ENCODE data around the gene THUMPD3. TPM values are rescaled to one million over a fixed set of nuclear protein-coding genes. Genes with fewer than 3 reads are reported as not detected.

The THUMPD3 gene
- total and polyA plus RNA-seq, 7 donors, result 40.0 to 70.5 (median 55.0) TPM

GRCh38 chr3:9324944-9325343 lies 37.9 kb upstream of the THUMPD3 start:
- DNase-seq (no peak), ATAC-seq (no peak)
- 71 to 81% (median 74%) methylated on average over 4 of the region's 4 CpGs for WGBS, 3 donors
- Histone ChIP-seq H3K9me3 (no peaks in the 10 kb centered on the region), H3K4me3 (no peak overlapping the region), H3K27me3 (ENCODE audit: insufficient read depth in 3 of 3, low read length in 2 of 3) (no peaks in the 10 kb centered on the region), H3K27ac (no peak overlapping the region), H3K4me1 (no peaks in the 10 kb centered on the region), H3K36me3 (ENCODE audit: insufficient read depth in 1 of 2, low read depth in 1 of 2) (peaks cover 0 to 4% of the 10 kb centered on the region in 2 donors)
- intact Hi-C loops (cut with DNase I), result no loop called here
- TF ChIP-seq CTCF (IDR thresholded peaks at IDR 0.05), result no peak

DNA sequence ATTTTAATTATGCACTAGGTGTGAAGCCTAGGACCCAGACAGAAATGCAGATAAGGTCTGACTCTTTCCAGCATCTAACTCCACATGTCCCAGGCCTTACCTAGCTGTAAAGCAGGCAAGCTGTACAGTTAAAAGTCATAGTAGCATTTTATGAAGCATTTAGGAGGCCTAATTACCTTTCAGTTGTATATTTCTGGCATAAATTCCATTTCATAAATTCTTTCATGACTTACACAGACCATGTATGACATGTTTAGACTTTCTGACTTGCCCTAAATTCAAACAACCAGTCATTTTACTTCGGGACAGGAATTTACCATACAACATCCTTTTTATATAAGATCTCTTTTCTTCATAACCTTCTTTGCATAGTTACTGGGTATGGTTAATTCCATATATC lies 35.3 kb upstream of the THUMPD3 start:
- WGBS, 3 donors, result 92 to 98% (median 97%) methylated on average over 1 of the region's 1 CpG
- intact Hi-C loops (cut with DNase I), result no loop called here
- H3K27me3 ChIP-seq (ENCODE audit: insufficient read depth in 3 of 3, low read length in 2 of 3), result no peaks in the 10 kb centered on the region
- H3K36me3 ChIP-seq (ENCODE audit: insufficient read depth in 1 of 2, low read depth in 1 of 2), result peaks cover 0 to 4% of the 10 kb centered on the region in 2 donors
- H3K9me3 ChIP-seq, result no peaks in the 10 kb centered on the region
- TF ChIP-seq CTCF (IDR thresholded peaks at IDR 0.05), result no peak
- no peaks in the 10 kb centered on the region for H3K4me1 ChIP-seq
- no peak for DNase-seq
- ATAC-seq, result no peak
- H3K27ac ChIP-seq, result no peak overlapping the region
- H3K4me3 ChIP-seq, result no peak overlapping the region

DNA sequence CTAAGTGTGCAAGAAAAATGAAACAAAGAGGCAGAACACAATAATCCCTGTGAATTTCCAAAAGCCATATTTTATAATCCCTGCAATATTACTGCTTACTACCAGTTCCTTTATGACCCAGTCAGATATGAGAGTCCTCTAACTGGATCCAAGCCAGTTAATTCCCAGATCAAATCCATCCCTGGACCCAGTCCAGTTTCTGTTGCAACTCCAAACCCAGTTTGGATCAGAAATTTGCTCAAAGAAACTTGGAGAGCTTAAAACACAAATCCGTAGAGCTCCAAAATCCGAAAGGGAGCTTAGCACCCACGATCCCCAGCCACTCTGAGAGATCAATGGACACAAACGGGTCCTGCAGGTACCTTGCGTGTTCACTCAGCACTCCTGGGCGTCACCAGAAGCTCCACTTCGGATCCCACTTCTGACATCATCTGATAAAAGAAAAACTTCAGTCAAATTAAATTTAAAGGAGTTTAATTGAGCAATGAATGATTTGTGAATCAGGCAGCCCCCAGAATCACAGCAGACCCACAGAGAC lies 32.6 kb upstream of the THUMPD3 start:
- TF ChIP-seq CTCF (IDR thresholded peaks at IDR 0.05), result no peak
- ATAC-seq (no peak), DNase-seq (no peak)
- 54 to 74% (median 63%) methylated on average over 7 of the region's 7 CpGs for WGBS, 3 donors
- intact Hi-C loops (cut with DNase I), result no loop called here
- Histone ChIP-seq H3K4me1 (no peaks in the 10 kb centered on the region), H3K9me3 (no peaks in the 10 kb centered on the region), H3K27me3 (ENCODE audit: insufficient read depth in 3 of 3, low read length in 2 of 3) (peaks cover 0 to 3% (median 0%) of the 10 kb centered on the region in 3 donors), H3K36me3 (ENCODE audit: insufficient read depth in 1 of 2, low read depth in 1 of 2) (no peaks in the 10 kb centered on the region), H3K27ac (no peak overlapping the region), H3K4me3 (no peak overlapping the region)

GRCh38 chr3:9331171-9331570 lies 31.7 kb upstream of the THUMPD3 start:
- TF ChIP-seq CTCF (IDR thresholded peaks at IDR 0.05), result no peak
- intact Hi-C loops (cut with DNase I), result no loop called here
- no peak for DNase-seq

More at GRCh38 chr3:9331171-9331570, 31.7 kb upstream of the THUMPD3 start:
- peaks cover 0 to 3% (median 0%) of the 10 kb centered on the region in 3 donors for H3K27me3 ChIP-seq (ENCODE audit: insufficient read depth in 3 of 3, low read length in 2 of 3)
- no peak overlapping the region for H3K4me3 ChIP-seq
- H3K4me1 ChIP-seq, result no peaks in the 10 kb centered on the region
- 72 to 83% (median 75%) methylated on average over 2 of the region's 2 CpGs for WGBS, 3 donors
- no peaks in the 10 kb centered on the region for H3K9me3 ChIP-seq
- no peak for ATAC-seq
- H3K27ac ChIP-seq, result no peak overlapping the region
- H3K36me3 ChIP-seq (ENCODE audit: insufficient read depth in 1 of 2, low read depth in 1 of 2), result no peaks in the 10 kb centered on the region

Data from psoas muscle (tissue), 8 donors.